Measurements from ENCODE around the gene MAP2K1.

DNA sequence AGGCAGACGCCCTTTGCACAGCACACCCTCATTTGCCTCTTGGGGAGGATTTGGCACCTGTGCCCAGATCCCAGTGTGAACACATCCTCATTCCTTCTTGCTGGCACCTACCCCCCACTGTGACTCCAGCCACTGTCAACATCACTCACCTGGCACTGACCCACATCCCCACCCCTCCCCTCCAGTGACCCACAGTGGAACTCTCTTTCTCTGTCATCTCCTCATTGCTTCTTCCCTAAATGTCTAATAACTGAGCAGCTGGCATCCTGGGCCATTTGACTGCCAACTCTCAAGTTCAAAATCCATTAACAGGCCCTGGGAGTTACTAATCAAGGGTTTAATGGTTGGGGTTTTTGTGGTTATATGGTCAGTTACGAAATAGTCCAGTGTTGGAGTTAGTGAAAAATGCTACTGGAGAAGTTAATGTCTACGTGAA lies 96.4 kb downstream of the MAP2K1 start:
- TF ChIP-seq, protein P1, sequence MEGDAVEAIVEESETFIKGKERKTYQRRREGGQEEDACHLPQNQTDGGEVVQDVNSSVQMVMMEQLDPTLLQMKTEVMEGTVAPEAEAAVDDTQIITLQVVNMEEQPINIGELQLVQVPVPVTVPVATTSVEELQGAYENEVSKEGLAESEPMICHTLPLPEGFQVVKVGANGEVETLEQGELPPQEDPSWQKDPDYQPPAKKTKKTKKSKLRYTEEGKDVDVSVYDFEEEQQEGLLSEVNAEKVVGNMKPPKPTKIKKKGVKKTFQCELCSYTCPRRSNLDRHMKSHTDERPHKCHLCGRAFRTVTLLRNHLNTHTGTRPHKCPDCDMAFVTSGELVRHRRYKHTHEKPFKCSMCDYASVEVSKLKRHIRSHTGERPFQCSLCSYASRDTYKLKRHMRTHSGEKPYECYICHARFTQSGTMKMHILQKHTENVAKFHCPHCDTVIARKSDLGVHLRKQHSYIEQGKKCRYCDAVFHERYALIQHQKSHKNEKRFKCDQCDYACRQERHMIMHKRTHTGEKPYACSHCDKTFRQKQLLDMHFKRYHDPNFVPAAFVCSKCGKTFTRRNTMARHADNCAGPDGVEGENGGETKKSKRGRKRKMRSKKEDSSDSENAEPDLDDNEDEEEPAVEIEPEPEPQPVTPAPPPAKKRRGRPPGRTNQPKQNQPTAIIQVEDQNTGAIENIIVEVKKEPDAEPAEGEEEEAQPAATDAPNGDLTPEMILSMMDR (IDR thresholded peaks at IDR 0.05) = no peak
- TF ChIP-seq POLR2A (IDR thresholded peaks at IDR 0.05) = no peak

Data from breast epithelium (tissue), 3 donors.